GM18868 (cell line): Measurements from ENCODE around the gene ARL10.
"Not testable (repeated sequence)": the region's sequence is repeated elsewhere in the genome, so short reads cannot be mapped to it uniquely, and the experiment has no call there.

Experiments used
- ATAC-seq: cut with Tn5 transposase; IDR thresholded peaks from one replicate; pipeline ENCODE4 v1.9.1; 2021; ENCODE audit warnings: mild to moderate bottlenecking, moderate library complexity; ENCODE audit not compliant: unreplicated experiment

ARL10 gene

DNA sequence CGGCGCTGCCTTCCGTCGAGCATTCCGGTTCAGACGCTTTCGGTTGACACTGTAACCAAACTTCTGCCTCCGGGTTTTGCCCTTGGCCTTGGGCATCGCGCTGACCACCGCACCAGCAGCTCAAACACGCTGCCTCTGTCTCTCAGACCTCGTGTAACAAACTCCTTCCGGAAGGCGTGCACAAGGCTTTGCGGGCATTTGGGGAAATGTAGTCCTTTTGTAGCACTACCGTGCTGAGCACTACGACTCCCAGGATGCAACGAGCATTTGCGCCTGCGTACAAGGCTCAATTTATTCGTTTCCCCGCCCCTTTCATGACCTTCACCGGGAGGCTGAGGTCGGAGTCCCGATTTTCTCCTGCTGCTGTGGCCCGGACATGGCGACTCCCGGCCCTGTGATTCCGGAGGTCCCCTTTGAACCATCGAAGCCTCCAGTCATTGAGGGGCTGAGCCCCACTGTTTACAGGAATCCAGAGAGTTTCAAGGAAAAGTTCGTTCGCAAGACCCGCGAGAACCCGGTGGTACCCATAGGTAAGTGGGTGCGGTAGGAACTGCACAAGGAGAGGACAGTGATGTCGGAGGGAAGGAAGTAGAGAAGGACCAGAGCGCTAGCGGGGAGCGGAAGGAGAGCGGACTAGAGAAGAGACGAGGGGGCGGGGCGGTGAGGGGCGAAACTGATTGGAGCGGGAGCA, 23.3 kb downstream of the ARL10 start, which contains the start of the genes HIGD2A and NOP16:
TSS of gene HIGD2A (plus strand) at position 308 of the 691 bp plus-strand sequence. CDS start at position 377, 69 bp downstream.
TSS of gene NOP16 (minus strand) at position 155 of the 691 bp plus-strand sequence. CDS start at position 96, 59 bp downstream.
- ATAC-seq: peak; percentile 87

DNA sequence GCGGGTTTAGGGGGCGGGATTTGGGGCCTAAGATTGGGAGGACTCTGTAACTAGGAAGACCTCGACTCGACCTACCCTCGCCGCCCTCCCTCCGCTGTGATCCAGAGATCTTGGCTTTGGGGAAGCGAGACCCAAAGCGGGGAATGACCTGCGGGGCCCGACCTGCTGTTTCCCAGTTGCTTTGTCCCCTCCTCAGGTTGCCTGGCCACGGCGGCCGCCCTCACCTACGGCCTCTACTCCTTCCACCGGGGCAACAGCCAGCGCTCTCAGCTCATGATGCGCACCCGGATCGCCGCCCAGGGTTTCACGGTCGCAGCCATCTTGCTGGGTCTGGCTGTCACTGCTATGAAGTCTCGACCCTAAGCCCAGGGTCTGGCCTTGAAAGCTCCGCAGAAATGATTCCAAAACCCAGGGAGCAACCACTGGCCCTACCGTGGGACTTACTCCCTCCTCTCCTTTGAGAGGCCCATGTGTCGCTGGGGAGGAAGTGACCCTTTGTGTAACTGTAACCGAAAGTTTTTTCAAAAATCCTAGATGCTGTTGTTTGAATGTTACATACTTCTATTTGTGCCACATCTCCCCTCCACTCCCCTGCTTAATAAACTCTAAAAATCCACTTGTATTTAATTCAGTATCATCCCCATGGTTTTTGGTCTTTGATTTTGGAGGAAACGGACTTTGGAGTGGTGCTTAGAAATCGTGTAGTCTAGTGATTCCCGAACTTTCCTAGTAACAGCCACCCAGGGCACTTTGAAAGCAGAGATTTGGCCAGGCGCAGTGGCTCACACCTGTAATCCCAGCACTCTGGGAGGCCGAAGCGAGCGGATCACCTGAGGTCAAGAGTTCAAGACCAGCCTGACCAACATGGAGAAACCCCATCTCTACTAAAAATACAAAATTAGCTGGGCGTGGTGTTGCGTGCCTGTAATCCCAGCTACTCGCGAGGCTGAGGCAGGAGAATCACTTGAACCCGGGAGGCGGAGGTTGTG, 24.1 kb downstream of the ARL10 start:
- peak; percentile 32 for ATAC-seq

DNA sequence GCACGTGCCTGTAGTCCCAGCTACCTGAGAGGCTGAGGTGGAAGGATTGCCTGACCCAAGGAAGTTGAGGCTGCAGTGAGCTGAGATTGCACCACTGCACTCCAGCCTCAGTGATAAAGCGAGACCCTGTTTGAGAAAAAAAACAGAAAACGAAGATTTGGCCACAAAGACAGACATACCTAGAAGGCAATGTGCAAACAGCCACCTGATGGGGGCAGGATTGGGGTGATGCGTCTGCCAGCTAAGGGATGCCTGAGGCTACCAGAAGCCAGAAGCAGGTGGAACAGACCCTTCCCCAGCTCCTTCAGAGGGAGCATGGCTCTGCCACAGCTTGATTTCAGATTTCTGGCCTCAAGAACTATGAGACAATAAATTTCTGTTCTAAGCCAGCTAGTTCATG, 26.2 kb downstream of the ARL10 start:
- ATAC-seq: no peak

DNA sequence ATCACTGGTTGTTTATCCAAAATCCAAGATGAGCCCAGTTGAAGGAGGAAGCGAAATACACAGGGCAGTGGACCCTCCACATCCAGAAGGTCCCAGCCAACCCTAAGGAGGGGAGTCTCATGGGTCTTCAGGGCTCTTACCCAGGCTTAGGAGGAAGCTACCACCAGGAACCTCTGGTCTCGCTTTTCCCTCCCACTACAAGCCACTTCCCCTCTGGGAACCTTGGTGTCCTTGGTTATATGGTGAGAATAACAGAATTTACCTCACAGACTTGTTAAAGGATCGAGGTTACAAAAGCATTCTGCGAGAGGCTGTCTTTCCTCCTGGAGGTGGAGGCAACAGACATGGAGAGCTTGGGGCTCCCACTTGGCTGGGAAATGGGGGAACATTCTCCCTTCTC, 26.7 kb downstream of the ARL10 start:
- ATAC-seq: no peak

DNA sequence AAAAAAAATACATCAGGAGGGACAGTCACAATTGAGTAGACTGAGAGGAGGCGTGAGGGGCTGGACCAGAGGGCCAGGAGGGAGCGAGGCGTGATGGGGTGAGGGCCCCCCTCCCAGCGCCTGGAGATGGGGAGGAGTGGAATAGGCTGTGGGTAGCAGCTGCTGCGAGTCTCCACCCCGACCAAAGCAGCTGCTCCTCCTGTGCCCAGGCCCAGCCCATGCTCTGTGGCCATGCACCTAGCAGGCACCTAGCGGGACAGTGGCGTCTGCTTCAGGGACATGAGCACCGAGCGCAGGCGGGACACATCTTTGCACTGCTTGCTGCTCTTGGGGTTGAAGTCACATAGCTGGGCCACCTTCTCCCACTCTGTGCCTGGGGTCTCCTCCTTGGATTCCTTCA, 27.2 kb downstream of the ARL10 start:
- ATAC-seq: no peak

DNA sequence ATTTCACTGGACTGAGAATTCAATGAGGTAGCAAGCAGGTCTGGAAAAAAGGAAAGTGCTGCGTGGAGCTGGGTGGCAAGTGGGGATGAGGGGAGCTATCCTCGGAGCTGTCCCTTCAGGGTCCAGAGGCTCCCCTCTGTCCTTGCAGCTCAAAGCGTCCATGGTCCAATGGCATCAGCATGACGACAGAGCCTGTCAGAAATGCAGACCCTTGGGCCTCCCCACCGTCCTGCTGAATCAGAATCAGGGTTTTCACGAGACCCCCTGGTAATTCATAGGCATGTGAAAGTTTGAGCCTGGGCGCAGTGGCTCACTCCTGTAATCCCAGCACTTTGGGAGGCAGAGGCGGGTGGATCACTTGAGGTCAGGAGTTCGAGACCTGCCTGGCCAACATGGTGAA, 28.8 kb downstream of the ARL10 start:
- no peak for ATAC-seq

DNA sequence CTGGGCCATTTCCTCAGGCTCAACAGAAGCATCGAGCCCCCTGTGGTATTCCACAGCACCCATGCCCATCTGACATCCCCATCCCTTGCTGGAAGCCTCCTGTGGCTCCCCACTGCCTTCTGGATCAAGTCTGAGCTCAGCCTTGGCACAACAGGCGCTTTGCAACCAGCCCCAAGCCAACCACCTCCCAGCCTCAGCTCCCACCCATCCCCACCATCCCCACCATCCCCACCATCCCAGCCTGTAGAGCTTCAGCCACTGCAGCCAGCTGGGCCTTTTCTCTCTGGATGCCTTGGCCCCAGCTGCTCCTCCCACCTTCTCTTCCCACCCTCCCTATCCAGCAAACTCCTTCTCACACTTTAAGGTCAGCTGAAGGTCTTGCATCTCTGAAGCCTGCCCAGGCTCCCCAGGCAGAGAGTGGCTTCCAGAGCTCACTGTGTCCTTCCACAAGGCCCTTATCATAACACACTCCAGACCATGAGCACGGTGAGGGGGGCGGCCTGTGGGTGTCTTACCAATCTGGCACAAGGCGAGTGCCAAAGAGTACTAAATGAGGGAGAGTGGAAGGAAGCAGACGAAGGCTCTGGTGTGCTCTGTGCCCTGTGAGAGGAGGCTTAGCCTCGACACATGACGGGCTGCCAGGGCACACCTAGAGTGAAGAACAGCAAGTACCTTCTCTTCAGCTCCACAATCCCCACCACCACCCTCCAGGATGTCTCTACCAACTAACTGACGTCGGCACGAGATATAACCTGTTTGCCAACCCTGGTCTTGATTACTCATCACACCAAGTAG, 29.8 kb downstream of the ARL10 start:
- ATAC-seq: no peak

DNA sequence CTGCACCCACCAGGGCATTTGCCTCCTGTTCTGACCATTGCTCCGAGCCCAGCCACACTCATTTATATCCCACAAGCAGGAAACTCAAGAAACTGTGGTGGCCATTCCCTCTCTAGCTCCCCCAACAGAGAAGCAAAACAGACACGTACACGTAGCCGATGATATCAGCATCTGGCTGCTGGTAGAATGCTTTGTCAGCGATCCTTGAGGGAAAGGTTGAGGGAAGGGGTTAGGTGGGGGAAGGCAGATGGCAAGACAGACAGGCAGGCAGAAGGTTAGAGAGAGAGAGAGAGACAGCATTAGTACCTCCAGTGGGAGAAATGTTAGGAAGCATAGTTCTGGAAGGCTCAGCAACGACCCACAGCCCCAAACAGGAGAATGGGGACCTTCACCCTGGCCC, 31.0 kb downstream of the ARL10 start:
- ATAC-seq: no peak

DNA sequence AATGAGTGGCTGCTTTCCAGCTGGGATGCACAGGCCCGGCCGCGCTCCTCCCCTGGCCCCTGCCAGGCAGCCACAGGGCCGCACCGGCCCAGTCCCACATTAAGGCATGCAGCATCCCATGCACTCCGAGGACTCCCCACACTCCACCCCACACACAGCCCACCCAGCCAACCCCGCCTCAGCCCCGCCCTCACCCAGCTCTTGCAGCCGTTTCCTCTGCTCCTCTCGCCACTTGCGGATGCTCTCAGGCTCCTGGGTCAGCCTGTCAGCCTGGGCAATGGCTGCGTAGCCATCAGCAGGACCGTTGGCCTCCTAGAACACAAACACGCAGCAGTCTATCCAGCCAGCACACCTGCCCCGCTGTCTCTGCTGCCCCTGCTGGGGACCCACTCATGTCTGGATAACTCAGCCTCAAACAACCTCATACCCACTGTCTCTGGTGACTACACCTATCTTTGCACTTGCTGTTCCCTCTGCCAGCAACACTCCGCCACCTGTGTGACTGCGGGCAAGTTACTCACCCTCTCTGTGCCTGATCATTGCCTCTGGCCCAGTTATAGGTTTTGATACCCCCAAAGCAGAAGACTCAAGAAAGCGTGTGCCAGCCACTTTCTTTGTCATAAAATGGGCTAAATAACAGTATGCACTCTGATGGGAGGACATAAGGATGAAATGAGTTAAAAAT, 32.6 kb downstream of the ARL10 start:
- no peak for ATAC-seq

DNA sequence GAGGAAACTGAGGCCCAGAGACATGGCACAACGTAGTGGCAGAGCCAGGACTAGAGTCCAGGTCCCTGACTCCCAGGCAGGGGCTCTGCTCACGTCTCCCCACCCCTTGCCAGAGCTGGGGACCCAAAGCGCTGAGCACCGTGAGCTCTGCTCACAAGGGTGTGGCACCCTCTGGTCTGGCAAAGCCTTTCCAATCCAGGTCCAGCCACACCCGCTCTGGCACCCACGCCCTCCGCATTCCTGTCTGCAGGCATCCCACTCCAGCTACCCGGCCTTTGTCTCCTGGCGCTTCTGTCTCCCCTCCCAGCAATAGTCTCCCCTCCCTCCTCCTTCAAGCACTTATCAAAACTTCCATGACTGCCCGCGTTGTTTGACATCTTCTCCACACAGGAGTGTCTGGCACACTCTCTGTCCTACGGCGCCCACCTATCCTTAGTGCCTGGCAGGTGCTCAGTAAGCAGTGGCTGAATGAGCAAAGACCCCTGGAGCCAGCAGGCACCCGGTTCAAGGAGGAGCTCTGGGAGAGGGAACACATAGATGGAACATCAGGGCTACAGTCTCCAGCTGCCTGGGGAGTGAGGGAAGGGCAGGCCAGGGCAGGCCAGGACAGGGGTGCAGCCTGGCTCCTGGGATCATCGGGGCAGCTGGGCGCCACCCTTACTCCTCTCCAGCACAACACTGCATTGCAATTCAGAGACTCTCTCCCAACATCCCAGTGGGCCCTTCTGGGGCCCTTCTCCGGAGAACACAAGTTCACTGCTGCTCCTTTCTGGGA, 35.3 kb downstream of the ARL10 start:
- ATAC-seq: no peak

DNA sequence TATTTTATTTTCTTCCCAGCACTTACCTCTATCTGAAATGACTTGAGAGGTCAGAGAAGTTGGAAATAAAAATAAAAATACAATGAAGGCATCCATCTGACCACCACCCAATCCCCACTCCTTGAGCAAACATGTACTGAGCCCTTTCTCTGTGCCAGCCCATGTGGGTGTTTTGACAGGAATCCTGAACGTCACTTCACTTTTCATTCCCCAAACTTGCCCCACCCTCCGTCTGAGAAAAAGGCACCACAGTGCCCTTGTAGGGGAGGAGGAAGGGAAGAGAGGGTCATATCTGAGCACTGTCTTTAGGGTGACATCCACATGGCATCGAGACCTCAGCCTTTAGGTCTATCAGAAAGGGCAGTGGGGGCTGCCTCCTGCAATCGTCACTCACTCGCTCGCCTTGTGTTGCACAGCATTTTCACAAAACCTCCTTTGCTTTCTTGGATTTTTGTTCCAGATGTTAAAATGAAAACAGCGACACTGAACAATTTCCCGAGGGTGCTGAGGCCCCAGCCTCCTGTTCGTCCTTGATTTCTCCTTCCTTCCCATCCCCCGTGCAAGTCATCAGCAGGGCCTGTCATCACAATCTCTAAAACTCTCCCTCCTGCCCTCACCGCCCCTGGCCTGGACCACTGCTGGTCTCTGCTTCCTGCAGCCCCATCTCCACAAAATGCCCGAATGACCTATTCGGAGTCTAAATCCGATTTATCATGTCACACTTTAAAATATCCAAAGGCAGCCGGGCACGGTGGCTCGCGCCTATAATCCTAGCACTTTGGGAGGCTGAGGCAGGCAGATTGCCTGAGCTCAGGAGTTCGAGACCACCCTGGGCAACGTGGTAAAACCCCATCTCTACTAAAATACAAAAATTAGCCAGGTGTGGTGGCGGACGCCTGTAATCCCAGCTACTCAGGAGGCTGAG, 36.3 kb downstream of the ARL10 start:
- no peak for ATAC-seq

DNA sequence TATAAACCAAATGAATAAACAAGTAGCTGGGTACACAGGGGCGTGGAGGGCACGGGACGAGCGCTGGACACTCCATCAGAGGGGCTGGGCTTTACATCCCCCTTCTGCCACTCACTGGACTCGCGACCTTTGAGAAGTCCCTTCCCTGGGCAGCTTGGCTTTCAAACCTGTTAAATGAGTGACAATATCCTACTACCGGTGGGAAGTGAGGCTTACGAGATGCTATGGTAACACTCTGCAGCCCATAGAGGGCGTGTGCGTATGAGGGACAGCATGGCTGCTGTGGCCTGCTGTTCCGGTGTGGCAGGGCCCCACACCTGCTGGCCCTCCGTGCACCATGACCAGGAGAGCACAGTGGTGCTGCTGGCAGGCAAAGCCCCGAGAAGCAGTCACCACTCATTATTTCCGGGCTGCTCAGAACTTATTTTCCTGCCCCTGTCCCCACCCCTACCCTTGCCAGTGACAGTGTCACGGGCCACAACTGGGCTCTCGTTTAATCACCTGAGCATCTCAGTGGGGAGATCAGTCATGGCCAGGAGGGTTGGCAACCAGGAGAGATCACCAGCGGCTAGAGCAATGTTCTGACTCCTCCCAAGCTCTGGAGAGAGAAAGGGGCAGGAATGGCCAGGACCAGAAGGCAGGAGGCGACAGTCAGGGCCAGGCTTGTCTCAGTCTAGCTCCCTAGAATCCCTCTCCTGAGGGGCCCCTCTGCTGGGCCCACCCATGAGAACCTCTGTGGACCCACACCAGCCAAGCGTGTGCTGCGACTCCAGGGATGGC, 40.6 kb downstream of the ARL10 start:
- ATAC-seq: no peak

DNA sequence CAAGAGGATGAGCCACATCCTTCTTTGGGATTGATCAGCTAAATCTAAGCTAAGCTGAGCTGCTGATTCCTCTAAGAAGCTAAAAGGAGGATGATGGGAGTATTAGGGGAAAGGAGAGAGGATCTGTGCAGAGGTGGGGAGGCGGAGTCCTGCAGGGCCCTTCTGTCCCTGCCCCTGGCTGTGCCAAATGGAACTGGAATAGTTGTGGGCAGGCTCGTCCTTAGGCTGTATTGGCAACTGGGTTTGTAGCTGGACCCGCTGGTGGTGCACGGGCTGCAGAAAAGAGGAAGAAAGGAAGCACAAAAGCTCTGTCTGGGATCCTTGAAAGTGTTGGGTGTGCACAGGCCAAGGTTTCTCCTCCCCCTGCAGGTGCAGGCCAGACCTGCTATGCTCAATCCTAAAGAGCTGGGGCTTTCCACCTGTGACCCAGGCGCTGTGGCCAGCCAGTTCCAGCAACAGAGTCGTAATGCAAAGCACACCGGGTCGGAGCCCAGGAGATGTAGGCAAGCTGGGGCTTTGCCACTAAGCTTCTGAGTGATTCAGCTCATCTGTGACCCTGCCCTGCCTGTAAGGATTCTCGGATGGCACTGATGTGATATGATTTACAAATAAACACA, 41.3 kb downstream of the ARL10 start:
- ATAC-seq: no peak

DNA sequence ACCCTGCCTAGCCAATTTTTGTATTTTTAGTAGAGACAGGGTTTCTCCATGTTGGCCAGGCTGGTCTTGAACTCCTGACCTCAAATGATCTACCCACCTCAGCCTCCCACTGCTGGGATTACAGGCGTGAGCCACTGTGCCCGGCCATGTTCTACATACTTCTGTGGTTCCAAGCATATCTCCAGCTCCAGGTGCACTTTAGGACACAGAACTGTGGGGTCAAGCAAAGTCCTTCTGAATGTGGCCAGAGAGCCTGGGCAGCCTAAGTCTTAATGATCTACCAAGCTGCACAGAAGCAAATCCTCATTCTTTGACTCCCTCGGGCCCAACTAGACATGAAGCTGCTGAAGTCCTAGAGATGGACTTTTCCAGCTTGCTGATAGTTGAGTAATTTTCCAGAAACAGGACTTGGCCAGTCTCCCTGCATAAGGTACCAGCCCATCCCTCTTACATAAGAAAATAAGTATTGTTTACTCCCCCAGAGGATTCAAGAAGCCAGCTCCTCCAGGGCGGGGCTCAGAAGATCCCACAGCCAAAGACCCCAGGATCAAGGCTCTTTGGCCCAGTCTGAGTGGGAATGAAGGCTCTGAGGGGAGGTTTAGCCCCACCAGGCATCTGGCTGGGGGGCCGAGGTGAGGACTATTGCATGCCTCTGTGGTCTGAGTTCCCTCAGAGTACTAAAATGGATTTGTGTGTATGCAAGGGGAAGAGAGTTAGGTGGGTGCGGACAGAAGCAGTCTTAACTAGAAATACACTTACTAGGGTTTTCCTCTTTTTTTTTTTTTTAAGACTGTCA, 42.4 kb downstream of the ARL10 start:
- ATAC-seq: no peak

DNA sequence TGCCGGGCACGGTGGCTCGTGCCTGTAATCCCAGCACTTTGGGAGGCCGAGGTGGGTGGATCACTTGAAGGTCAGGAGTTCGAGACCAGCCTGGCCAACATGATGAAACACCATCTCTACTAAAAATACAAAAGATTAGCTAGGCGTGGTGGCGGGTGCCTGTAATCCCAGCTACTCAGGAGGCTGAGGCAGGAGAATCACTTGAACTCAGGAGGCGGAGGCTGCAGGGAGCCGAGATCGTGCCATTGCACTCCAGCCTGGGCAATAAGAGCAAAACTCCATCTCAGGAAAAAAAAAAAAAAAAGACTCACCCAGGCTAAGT, 42.9 kb downstream of the ARL10 start:
- ATAC-seq: not testable (repeated sequence)

DNA sequence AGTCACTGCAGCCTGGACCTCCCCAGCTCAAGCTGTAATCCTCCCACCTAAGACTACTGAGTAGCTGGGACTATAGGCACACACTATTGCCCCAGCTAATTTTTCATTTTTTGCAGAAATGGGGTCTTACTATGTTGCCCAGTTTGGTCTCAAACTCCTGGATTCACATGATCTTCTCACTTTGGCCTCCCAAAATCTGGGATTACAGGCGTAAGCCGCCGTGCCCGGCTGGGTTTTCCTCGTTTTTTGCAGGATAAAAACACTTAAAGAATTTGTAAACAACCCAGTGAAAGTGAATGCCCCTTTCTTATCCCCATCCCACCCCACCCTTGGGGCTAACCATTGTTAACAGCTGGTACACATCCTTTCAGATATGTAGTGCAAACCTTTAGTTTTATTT, 43.3 kb downstream of the ARL10 start:
- ATAC-seq: no peak

DNA sequence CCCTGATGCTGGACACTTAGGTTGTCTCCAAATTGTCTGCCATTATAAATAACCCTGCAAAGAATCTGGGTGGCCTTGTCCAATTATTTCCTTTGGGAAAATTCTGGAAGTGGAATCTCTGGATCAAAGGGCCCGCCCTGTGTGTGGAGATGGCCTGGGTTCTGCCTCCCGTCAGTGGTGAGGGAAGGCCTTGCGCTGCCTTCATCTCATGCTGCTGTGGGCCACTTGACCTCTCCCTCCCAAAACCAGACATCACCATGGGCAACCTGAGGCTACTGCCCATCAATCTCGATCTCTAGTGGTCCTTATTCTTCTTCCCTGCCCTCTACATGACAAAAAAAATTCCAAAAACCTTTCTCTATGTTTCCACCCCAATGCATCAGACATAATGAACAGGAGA, 44.5 kb downstream of the ARL10 start:
- ATAC-seq: no peak
